SU-DHL-6 (cell line): Measurements from ENCODE around the gene CALCR.

Source experiments
- H2AFZ ChIP-seq: fragments of 200-600 bp; sonication (generic); 2 replicates; pipeline ENCODE4 v1.6.1; 2014; ENCODE audit warnings: low read depth, mild to moderate bottlenecking, moderate library complexity, mixed read lengths, antibody characterized with exemption, low read length; ENCODE audit not compliant: severe bottlenecking
- H3F3A ChIP-seq: fragments of 200-600 bp; shearing (Covaris generic); 2 replicates; pipeline ENCODE4 v1.6.0; 2016; ENCODE audit warnings: antibody characterized with exemption, mild to moderate bottlenecking; ENCODE audit not compliant: insufficient read depth
- H3K27ac ChIP-seq: fragments of 200-600 bp; sonication (generic); 2 replicates; pipeline ENCODE4 v1.5.1; 2016; ENCODE audit warnings: low read depth, mild to moderate bottlenecking, low read length, moderate library complexity, mixed read lengths
- H3K27me3 ChIP-seq: fragments of 200-600 bp; sonication (generic), shearing (Covaris generic); 2 replicates; pipeline ENCODE4 v1.6.0; 2014; ENCODE audit warnings: mild to moderate bottlenecking, low read length
- H3K36me3 ChIP-seq: fragments of 200-600 bp; sonication (generic); 2 replicates; pipeline ENCODE4 v1.6.1; 2014; ENCODE audit warnings: mild to moderate bottlenecking, low read length, mixed read lengths
- H3K4me2 ChIP-seq: fragments of 300-600, 200-600 bp; shearing (Covaris generic), sonication (generic); 2 replicates; pipeline ENCODE4 v1.6.0; 2014; ENCODE audit warnings: low read length, low read depth, mild to moderate bottlenecking; ENCODE audit not compliant: poor library complexity, severe bottlenecking
- H3K4me3 ChIP-seq: fragments of 200-600 bp; sonication (generic); 2 replicates; pipeline ENCODE4 v1.5.1; 2014; ENCODE audit warnings: antibody characterized with exemption, low read length, mild to moderate bottlenecking, mixed read lengths; ENCODE audit not compliant: insufficient read depth, poor library complexity, severe bottlenecking
- H3K79me2 ChIP-seq: fragments of 200-600 bp; sonication (generic); 2 replicates; pipeline ENCODE4 v1.6.1; 2014; ENCODE audit warnings: mild to moderate bottlenecking, low read length, moderate library complexity; ENCODE audit not compliant: insufficient read depth
- H3K9ac ChIP-seq: fragments of 200-600 bp; sonication (generic); 2 replicates; pipeline ENCODE4 v1.7.0; 2014; ENCODE audit warnings: mild to moderate bottlenecking, low read length
- H3K9me2 ChIP-seq: fragments of 200-600 bp; sonication (generic); replicated peaks from 2 replicates; pipeline ENCODE4 v1.6.1; 2014; ENCODE audit warnings: low read length; ENCODE audit not compliant: insufficient read depth
- H3K9me3 ChIP-seq: fragments of 200-600 bp; sonication (generic); 2 replicates; pipeline ENCODE4 v1.6.1; 2014; ENCODE audit warnings: low read length, mixed read lengths; ENCODE audit not compliant: insufficient read depth
- H4K20me1 ChIP-seq: fragments of 200-600 bp; sonication (generic); 2 replicates; pipeline ENCODE4 v1.6.1; 2014; ENCODE audit warnings: low read depth, mild to moderate bottlenecking, antibody characterized with exemption, low read length, moderate library complexity, mixed read lengths
- EZH2phosphoT487 ChIP-seq: fragments of 200-600 bp; sonication (generic), shearing (Covaris generic); conservative IDR thresholded peaks from 2 replicates; pipeline ENCODE4 v1.6.1; 2018; ENCODE audit warnings: mild to moderate bottlenecking, antibody characterized with exemption, low read length, moderate library complexity, mixed read lengths
- TF ChIP-seq, protein P1 (sequence below): fragments of 200-600 bp; sonication (generic); IDR thresholded peaks from one replicate; pipeline ENCODE4 v1.5.1; 2017; ENCODE audit warnings: antibody characterized with exemption, mild to moderate bottlenecking, low read length, moderate library complexity; ENCODE audit not compliant: insufficient read depth, poor library complexity, severe bottlenecking

CALCR gene

DNA sequence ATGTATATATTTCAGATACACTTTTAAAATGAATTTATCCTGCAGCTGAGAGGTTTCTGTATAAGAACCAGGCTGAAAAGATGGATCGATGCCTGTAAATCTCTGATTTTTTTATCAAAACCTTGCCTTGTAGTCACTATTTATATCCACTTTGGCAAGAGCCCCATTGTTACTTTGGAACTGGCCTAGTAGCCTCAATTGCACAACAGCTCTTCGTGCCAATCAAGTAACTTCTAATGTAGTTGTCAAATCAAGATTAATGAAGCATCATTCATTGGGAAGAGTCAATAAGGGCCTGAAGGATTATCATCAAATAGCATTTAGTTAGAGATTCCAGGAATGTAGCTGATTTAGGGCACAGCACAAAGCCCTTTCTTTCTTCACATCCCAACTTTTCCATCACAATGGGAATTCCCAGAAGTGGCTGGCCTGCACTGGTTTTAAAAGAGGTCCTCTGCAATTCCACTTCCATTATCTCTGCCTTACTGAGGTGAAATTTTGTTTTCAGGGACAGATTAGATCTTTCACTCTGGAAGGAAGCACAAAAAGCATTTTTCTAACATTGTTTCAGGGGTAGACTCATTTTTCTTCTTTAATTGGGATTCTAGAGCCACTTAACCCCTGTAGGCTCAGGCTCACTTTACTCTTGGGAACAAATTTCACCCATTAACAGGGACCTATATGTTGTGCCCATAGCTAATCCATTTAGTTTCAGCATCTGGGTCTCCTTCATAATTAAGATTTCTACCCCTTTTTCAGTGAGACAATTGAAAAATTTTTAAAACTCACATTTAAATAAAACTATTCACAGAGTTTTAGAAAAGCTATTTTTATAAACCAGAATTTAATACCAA is 97.8 kb downstream of the CALCR start:
- no peak overlapping the region for H3K4me2 ChIP-seq
- no peaks in the 10 kb centered on the region for H3K27me3 ChIP-seq
- no peak overlapping the region for H3K27ac ChIP-seq
- no peak for TF ChIP-seq EZH2phosphoT487
- TF ChIP-seq, protein P1, sequence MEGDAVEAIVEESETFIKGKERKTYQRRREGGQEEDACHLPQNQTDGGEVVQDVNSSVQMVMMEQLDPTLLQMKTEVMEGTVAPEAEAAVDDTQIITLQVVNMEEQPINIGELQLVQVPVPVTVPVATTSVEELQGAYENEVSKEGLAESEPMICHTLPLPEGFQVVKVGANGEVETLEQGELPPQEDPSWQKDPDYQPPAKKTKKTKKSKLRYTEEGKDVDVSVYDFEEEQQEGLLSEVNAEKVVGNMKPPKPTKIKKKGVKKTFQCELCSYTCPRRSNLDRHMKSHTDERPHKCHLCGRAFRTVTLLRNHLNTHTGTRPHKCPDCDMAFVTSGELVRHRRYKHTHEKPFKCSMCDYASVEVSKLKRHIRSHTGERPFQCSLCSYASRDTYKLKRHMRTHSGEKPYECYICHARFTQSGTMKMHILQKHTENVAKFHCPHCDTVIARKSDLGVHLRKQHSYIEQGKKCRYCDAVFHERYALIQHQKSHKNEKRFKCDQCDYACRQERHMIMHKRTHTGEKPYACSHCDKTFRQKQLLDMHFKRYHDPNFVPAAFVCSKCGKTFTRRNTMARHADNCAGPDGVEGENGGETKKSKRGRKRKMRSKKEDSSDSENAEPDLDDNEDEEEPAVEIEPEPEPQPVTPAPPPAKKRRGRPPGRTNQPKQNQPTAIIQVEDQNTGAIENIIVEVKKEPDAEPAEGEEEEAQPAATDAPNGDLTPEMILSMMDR: no peak
- H3K4me3 ChIP-seq: no peak overlapping the region
- H3K9me2 ChIP-seq: no peaks in the 10 kb centered on the region
- no peak overlapping the region for H3K9ac ChIP-seq
- H3K9me3 ChIP-seq: no peaks in the 10 kb centered on the region
- no peaks in the 10 kb centered on the region for H3K36me3 ChIP-seq
- no peak overlapping the region for H2AFZ ChIP-seq
- H4K20me1 ChIP-seq: no peaks in the 10 kb centered on the region
- no peaks in the 10 kb centered on the region for H3K79me2 ChIP-seq
- H3F3A ChIP-seq: no peaks in the 10 kb centered on the region

DNA sequence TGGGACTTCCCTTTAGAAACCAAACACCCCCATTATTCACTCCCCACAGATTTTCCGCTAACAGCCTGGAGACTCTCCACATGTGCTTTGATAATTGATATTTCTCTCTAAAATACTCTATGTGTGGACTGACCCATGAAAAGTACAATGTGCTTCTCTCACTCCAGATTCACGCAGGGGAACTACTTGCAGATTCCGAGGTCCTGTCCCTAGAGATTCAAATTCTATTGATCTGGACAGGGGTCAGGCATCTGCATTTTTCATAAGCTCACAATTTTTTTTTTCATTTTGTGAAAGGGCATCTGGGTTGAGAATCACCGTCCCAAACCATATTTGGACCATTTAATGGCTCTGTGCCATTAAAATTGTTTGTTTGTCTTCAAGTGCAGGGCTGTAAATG is 98.7 kb downstream of the CALCR start:
- no peak overlapping the region for H3K9ac ChIP-seq
- TF ChIP-seq, protein P1: no peak
- TF ChIP-seq EZH2phosphoT487: no peak
- no peak overlapping the region for H3K27ac ChIP-seq
- no peaks in the 10 kb centered on the region for H3K27me3 ChIP-seq
- H3K4me3 ChIP-seq: no peak overlapping the region
- H3K9me3 ChIP-seq: no peaks in the 10 kb centered on the region
- H3F3A ChIP-seq: no peaks in the 10 kb centered on the region
- H4K20me1 ChIP-seq: no peaks in the 10 kb centered on the region
- H3K9me2 ChIP-seq: no peaks in the 10 kb centered on the region
- no peak overlapping the region for H3K4me2 ChIP-seq
- no peak overlapping the region for H2AFZ ChIP-seq
- H3K79me2 ChIP-seq: no peaks in the 10 kb centered on the region
- no peaks in the 10 kb centered on the region for H3K36me3 ChIP-seq

DNA sequence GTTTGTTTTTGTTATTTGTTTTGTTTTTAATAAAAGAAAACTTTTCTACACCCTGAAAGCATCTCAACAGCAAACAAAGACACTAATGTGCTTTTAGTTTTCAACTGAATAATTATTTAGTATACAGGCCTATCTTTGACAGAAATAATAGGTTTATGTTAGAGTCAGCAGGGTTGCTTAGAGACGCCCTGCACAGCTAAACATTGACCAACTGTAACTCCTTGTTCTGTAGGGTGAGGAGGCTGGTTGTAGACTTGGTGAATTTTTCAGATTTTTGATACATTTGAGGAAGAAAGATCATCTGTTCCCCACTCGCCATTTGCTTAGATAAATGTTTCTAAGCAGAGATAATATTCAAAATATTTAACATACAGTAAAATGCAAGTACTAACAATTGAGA is 103.1 kb downstream of the CALCR start:
- no peaks in the 10 kb centered on the region for H3K79me2 ChIP-seq
- no peak for TF ChIP-seq EZH2phosphoT487
- H2AFZ ChIP-seq: no peak overlapping the region
- no peak overlapping the region for H3K9ac ChIP-seq
- no peaks in the 10 kb centered on the region for H3F3A ChIP-seq
- no peaks in the 10 kb centered on the region for H3K9me2 ChIP-seq
- H3K9me3 ChIP-seq: no peaks in the 10 kb centered on the region
- no peaks in the 10 kb centered on the region for H4K20me1 ChIP-seq
- no peak overlapping the region for H3K4me2 ChIP-seq
- no peak overlapping the region for H3K27ac ChIP-seq
- H3K4me3 ChIP-seq: no peak overlapping the region
- H3K27me3 ChIP-seq: 0 out of 2 replicates have a peak, but pooled peaks cover 3% of the 10 kb centered on the region
- H3K36me3 ChIP-seq: no peaks in the 10 kb centered on the region

DNA sequence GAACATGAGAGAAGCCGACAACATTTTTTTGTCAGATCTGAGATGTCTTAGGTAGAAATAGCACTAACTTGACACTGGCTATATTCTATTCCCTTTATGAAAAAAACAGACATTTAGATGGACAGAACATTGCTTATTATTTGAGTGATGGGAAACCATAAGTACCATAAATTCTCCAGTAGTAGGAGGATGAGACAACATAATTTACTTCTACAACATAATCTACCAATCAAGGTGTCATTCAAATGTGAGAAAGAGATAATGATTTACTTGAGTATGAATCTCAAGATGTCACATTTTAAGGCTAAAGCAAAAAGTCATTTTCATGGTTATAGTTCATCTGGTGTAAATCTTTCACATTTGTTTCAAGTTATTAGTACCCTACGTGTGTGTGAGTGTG is 110.8 kb downstream of the CALCR start:
- Histone ChIP-seq H3K27ac (no peak overlapping the region), H3K9me2 (no peaks in the 10 kb centered on the region), H3K79me2 (no peaks in the 10 kb centered on the region), H3K4me3 (no peak overlapping the region), H4K20me1 (no peaks in the 10 kb centered on the region), H2AFZ (no peak overlapping the region), H3K36me3 (no peaks in the 10 kb centered on the region), H3K9ac (no peak overlapping the region), H3F3A (no peaks in the 10 kb centered on the region), H3K9me3 (no peaks in the 10 kb centered on the region), H3K27me3 (no peaks in the 10 kb centered on the region), H3K4me2 (no peak overlapping the region)
- TF ChIP-seq, protein P1: no peak
- no peak for TF ChIP-seq EZH2phosphoT487
